Neural cell (in vitro differentiated cells): ENCODE measurements around the gene USP4.

Experiments
- EP300 ChIP-seq: fragments of 450-650 bp; conservative IDR thresholded peaks from 2 replicates; pipeline ENCODE4 v1.6.1; 2014; ENCODE audit warnings: antibody characterized with exemption, mild to moderate bottlenecking, moderate library complexity; ENCODE audit not compliant: poor library complexity, severe bottlenecking
- MXI1 ChIP-seq: fragments of 450-650 bp; conservative IDR thresholded peaks from 2 replicates; pipeline ENCODE4 v1.6.1; 2014; ENCODE audit warnings: antibody characterized with exemption, mild to moderate bottlenecking; ENCODE audit not compliant: poor library complexity, severe bottlenecking
- POLR2AphosphoS5 ChIP-seq: IDR thresholded peaks from 2 replicates; pipeline ENCODE4 v1.6.1; 2012
- RAD21 ChIP-seq: fragments of 450-650 bp; conservative IDR thresholded peaks from 2 replicates; pipeline ENCODE4 v1.6.1; 2014; ENCODE audit warnings: antibody characterized with exemption, mild to moderate bottlenecking, moderate library complexity
- TF ChIP-seq, protein P1 (sequence below): fragments of 450-650 bp; IDR thresholded peaks from 2 replicates; pipeline ENCODE4 v1.5.1; 2014; ENCODE audit warnings: antibody characterized with exemption, mild to moderate bottlenecking, moderate library complexity; ENCODE audit not compliant: poor library complexity, severe bottlenecking
- TF ChIP-seq, protein P2 (sequence below): IDR thresholded peaks from 2 replicates; pipeline ENCODE4 v1.6.1; 2012; ENCODE audit warnings: borderline replicate concordance

DNA sequence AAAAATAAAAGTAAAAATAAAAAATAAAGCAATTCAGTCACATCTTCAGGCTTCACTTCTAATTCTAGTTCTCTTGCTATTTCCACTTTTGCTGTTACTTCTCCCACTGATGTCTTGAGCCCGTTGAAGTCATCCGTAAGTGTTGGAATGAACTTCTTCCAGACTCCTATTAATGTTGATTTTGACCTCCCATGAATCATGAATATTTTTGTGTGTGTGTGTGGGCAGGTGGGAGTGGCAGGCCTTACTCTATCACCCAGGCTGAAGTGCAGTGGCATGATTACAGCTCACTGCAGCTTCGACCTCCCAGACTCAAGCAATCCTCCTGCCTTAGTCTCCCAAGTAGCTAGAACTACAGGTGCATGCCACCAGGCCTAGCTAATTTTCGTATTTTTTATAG is 10.7 kb downstream of the USP4 start:
- TF ChIP-seq, protein P1, sequence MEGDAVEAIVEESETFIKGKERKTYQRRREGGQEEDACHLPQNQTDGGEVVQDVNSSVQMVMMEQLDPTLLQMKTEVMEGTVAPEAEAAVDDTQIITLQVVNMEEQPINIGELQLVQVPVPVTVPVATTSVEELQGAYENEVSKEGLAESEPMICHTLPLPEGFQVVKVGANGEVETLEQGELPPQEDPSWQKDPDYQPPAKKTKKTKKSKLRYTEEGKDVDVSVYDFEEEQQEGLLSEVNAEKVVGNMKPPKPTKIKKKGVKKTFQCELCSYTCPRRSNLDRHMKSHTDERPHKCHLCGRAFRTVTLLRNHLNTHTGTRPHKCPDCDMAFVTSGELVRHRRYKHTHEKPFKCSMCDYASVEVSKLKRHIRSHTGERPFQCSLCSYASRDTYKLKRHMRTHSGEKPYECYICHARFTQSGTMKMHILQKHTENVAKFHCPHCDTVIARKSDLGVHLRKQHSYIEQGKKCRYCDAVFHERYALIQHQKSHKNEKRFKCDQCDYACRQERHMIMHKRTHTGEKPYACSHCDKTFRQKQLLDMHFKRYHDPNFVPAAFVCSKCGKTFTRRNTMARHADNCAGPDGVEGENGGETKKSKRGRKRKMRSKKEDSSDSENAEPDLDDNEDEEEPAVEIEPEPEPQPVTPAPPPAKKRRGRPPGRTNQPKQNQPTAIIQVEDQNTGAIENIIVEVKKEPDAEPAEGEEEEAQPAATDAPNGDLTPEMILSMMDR: no peak
- TF ChIP-seq POLR2AphosphoS5: no peak
- no peak for TF ChIP-seq MXI1
- no peak for TF ChIP-seq RAD21
- TF ChIP-seq, protein P2, sequence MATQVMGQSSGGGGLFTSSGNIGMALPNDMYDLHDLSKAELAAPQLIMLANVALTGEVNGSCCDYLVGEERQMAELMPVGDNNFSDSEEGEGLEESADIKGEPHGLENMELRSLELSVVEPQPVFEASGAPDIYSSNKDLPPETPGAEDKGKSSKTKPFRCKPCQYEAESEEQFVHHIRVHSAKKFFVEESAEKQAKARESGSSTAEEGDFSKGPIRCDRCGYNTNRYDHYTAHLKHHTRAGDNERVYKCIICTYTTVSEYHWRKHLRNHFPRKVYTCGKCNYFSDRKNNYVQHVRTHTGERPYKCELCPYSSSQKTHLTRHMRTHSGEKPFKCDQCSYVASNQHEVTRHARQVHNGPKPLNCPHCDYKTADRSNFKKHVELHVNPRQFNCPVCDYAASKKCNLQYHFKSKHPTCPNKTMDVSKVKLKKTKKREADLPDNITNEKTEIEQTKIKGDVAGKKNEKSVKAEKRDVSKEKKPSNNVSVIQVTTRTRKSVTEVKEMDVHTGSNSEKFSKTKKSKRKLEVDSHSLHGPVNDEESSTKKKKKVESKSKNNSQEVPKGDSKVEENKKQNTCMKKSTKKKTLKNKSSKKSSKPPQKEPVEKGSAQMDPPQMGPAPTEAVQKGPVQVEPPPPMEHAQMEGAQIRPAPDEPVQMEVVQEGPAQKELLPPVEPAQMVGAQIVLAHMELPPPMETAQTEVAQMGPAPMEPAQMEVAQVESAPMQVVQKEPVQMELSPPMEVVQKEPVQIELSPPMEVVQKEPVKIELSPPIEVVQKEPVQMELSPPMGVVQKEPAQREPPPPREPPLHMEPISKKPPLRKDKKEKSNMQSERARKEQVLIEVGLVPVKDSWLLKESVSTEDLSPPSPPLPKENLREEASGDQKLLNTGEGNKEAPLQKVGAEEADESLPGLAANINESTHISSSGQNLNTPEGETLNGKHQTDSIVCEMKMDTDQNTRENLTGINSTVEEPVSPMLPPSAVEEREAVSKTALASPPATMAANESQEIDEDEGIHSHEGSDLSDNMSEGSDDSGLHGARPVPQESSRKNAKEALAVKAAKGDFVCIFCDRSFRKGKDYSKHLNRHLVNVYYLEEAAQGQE: no peak
- no peak for TF ChIP-seq EP300
